ENCODE results near the gene SLC7A6. TPM values are rescaled to one million over a fixed set of nuclear protein-coding genes. Genes with fewer than 3 reads are reported as not detected.

SLC7A6 gene
- total and polyA plus RNA-seq, 2 of the 13 experiments (the other 11 are each of a cell fraction or from before 2014, with no cell fraction given) = 35.8 to 70.8 TPM

DNA sequence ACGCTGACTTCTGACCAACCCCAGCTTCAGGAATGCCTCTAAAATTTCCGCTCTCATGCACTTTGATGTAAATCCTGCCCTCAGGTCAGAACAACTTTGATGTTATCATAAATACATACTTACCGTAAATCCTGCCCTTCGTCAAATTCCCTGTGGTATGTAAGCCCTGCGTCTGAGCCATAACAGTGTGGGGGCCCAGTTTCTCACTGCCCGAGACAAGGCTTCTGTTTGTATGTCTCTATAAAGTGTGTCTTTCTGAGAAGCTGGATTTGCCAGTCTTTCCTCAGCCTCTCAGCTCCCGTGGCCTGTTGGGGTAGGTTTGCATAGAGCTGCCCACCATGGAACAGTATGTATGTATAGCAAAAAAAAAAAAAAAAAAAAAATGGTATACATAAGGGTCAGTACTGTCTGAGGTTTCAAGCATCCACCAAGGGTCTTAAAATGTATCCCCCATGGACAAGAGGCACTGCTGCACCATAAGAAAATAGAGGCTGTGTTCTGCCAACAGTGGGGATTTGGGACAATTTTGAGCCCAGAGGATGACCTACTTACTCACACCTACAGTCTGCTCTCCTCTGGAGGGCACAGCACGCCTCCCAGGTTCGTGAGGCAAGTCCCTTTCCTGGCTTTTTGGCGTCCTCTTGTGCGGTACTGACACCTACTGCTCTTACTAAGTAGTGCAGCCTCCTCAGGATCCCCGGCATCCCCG is 64.0 kb downstream of the SLC7A6 start (continued):
- TF ChIP-seq, protein P1, sequence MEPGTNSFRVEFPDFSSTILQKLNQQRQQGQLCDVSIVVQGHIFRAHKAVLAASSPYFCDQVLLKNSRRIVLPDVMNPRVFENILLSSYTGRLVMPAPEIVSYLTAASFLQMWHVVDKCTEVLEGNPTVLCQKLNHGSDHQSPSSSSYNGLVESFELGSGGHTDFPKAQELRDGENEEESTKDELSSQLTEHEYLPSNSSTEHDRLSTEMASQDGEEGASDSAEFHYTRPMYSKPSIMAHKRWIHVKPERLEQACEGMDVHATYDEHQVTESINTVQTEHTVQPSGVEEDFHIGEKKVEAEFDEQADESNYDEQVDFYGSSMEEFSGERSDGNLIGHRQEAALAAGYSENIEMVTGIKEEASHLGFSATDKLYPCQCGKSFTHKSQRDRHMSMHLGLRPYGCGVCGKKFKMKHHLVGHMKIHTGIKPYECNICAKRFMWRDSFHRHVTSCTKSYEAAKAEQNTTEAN (CRISPR knock-in tag; conservative IDR thresholded peaks at IDR 0.05) = no peak
- TF ChIP-seq, protein P2, sequence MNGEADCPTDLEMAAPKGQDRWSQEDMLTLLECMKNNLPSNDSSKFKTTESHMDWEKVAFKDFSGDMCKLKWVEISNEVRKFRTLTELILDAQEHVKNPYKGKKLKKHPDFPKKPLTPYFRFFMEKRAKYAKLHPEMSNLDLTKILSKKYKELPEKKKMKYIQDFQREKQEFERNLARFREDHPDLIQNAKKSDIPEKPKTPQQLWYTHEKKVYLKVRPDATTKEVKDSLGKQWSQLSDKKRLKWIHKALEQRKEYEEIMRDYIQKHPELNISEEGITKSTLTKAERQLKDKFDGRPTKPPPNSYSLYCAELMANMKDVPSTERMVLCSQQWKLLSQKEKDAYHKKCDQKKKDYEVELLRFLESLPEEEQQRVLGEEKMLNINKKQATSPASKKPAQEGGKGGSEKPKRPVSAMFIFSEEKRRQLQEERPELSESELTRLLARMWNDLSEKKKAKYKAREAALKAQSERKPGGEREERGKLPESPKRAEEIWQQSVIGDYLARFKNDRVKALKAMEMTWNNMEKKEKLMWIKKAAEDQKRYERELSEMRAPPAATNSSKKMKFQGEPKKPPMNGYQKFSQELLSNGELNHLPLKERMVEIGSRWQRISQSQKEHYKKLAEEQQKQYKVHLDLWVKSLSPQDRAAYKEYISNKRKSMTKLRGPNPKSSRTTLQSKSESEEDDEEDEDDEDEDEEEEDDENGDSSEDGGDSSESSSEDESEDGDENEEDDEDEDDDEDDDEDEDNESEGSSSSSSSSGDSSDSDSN (CRISPR knock-in tag; IDR thresholded peaks at IDR 0.05) = peak; percentile 32; the same call in 1 of the 2 replicates
- TF ChIP-seq TMF1 (CRISPR knock-in tag; IDR thresholded peaks at IDR 0.05; ENCODE audit: low read depth) (no peak), DR1 (CRISPR knock-in tag; IDR thresholded peaks at IDR 0.05) (no peak), SIN3B (IDR thresholded peaks at IDR 0.05; ENCODE audit: low read length) (peak; percentile 21; the same call in 1 of the 2 replicates), SRSF4 (IDR thresholded peaks at IDR 0.05; ENCODE audit: low read depth, low read length, poor library complexity, severe bottlenecking) (no peak), ONECUT2 (CRISPR knock-in tag; IDR thresholded peaks at IDR 0.05) (no peak), ZNF343 (CRISPR knock-in tag; IDR thresholded peaks at IDR 0.05) (peak; percentile 57; the same call in 1 of the 2 replicates), ZZZ3 (CRISPR knock-in tag; IDR thresholded peaks at IDR 0.05; ENCODE audit: borderline replicate concordance) (no peak), EHMT2 (IDR thresholded peaks at IDR 0.05; ENCODE audit: borderline replicate concordance, low read depth, low read length) (no peak), FIP1L1 (IDR thresholded peaks at IDR 0.05; ENCODE audit: borderline replicate concordance, insufficient read depth, low read depth, low read length) (no peak), ZFP90 (CRISPR knock-in tag; IDR thresholded peaks at IDR 0.05; ENCODE audit: borderline replicate concordance) (no peak), TCF7L2 (IDR thresholded peaks at IDR 0.05; ENCODE audit: low read depth, low read length) (no peak), NKX3-1 (CRISPR knock-in tag; IDR thresholded peaks at IDR 0.05) (no peak), ZNF563 (CRISPR knock-in tag; IDR thresholded peaks at IDR 0.05) (no peak), REL (CRISPR knock-in tag; conservative IDR thresholded peaks at IDR 0.05) (no peak), JUNB (CRISPR knock-in tag; IDR thresholded peaks at IDR 0.05; ENCODE audit: borderline replicate concordance) (no peak), RBAK (CRISPR knock-in tag; IDR thresholded peaks at IDR 0.05) (no peak), ZFY (CRISPR knock-in tag; IDR thresholded peaks at IDR 0.05) (no peak), SMAD3 (CRISPR knock-in tag; IDR thresholded peaks at IDR 0.05) (0 out of 2 replicates have a peak, but pooled peaks have one; percentile 17), ISX (CRISPR knock-in tag; conservative IDR thresholded peaks at IDR 0.05) (no peak)
- TF ChIP-seq, protein P3, sequence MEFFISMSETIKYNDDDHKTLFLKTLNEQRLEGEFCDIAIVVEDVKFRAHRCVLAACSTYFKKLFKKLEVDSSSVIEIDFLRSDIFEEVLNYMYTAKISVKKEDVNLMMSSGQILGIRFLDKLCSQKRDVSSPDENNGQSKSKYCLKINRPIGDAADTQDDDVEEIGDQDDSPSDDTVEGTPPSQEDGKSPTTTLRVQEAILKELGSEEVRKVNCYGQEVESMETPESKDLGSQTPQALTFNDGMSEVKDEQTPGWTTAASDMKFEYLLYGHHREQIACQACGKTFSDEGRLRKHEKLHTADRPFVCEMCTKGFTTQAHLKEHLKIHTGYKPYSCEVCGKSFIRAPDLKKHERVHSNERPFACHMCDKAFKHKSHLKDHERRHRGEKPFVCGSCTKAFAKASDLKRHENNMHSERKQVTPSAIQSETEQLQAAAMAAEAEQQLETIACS (CRISPR knock-in tag; IDR thresholded peaks at IDR 0.05) = no peak
- TF ChIP-seq, protein P4, sequence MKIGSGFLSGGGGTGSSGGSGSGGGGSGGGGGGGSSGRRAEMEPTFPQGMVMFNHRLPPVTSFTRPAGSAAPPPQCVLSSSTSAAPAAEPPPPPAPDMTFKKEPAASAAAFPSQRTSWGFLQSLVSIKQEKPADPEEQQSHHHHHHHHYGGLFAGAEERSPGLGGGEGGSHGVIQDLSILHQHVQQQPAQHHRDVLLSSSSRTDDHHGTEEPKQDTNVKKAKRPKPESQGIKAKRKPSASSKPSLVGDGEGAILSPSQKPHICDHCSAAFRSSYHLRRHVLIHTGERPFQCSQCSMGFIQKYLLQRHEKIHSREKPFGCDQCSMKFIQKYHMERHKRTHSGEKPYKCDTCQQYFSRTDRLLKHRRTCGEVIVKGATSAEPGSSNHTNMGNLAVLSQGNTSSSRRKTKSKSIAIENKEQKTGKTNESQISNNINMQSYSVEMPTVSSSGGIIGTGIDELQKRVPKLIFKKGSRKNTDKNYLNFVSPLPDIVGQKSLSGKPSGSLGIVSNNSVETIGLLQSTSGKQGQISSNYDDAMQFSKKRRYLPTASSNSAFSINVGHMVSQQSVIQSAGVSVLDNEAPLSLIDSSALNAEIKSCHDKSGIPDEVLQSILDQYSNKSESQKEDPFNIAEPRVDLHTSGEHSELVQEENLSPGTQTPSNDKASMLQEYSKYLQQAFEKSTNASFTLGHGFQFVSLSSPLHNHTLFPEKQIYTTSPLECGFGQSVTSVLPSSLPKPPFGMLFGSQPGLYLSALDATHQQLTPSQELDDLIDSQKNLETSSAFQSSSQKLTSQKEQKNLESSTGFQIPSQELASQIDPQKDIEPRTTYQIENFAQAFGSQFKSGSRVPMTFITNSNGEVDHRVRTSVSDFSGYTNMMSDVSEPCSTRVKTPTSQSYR (CRISPR knock-in tag; IDR thresholded peaks at IDR 0.05; ENCODE audit: borderline replicate concordance) = peak; percentile 57; the same call in 1 of the 2 replicates
